Mesodermal cell (in vitro differentiated cells): ENCODE measurements around the gene INPP4B.
A peak's percentile ranks its signal among the peaks of the same experiment; 100 is the strongest.
"Not testable (repeated sequence)": the region's sequence is repeated elsewhere in the genome, so short reads cannot be mapped to it uniquely, and the experiment has no call there.

Experiments used
- H3K27ac ChIP-seq: 2 replicates; pipeline ENCODE4 v1.7.0; 2013; ENCODE audit warnings: mild to moderate bottlenecking, low read depth, low read length, moderate library complexity; ENCODE audit not compliant: severe bottlenecking
- H3K36me3 ChIP-seq: 2 replicates; pipeline ENCODE4 v1.7.1; 2013; ENCODE audit warnings: mild to moderate bottlenecking, low read length, moderate library complexity; ENCODE audit not compliant: control insufficient read depth, insufficient read depth
- H3K4me1 ChIP-seq: one replicate; pipeline ENCODE4 v1.7.1; 2013; ENCODE audit warnings: mild to moderate bottlenecking, low read length; ENCODE audit not compliant: insufficient read depth, control insufficient read depth, poor library complexity, severe bottlenecking
- H3K4me3 ChIP-seq: 2 replicates; pipeline ENCODE4 v1.7.0; 2013; ENCODE audit warnings: low read length, control low read depth, mild to moderate bottlenecking; ENCODE audit not compliant: insufficient read depth, poor library complexity, severe bottlenecking; ENCODE audit errors: extremely low read depth
- H3K9me3 ChIP-seq: 2 replicates; pipeline ENCODE4 v1.7.1; 2013; ENCODE audit warnings: mild to moderate bottlenecking, low read length, moderate library complexity; ENCODE audit not compliant: control insufficient read depth
- WGBS, 2 experiments: methylation state at CpG; one replicate each; pipeline ENCODE4 v1.1.5; 2013; ENCODE audit warnings: missing lambda C conversion rate in 2 of 2; ENCODE audit not compliant: insufficient coverage in 2 of 2; 5-methylcytosine and 5-hydroxymethylcytosine counted together

The INPP4B gene

GRCh38 chr4:142404191-142404611, 441.9 kb downstream of the INPP4B start:
- H3K4me1 ChIP-seq: peaks cover 41% of the 10 kb centered on the region
- no peaks in the 10 kb centered on the region for H3K36me3 ChIP-seq
- H3K27ac ChIP-seq: no peak overlapping the region
- H3K4me3 ChIP-seq: peak overlapping the region; percentile 26
- WGBS, 2 experiments: 100% methylated on average over 1 of the region's 3 CpGs; no CpG with 5 or more reads in 1 of the 2 experiments
- no peaks in the 10 kb centered on the region for H3K9me3 ChIP-seq

- no peaks in the 10 kb centered on the region for H3K36me3 ChIP-seq
- H3K4me3 ChIP-seq: no peak overlapping the region
- 50 to 79% methylated on average over 1 to 2 of the region's 2 CpGs for WGBS, 2 experiments
- no peaks in the 10 kb centered on the region for H3K9me3 ChIP-seq
- H3K27ac ChIP-seq: peak overlapping the region; percentile 78
- peaks cover 39% of the 10 kb centered on the region for H3K4me1 ChIP-seq
Observed at GRCh38 chr4:142402900-142403299, 443.2 kb downstream of the INPP4B start.

GRCh38 chr4:142402156-142402555, 443.9 kb downstream of the INPP4B start:
- Histone ChIP-seq H3K36me3 (no peaks in the 10 kb centered on the region), H3K4me3 (no peak overlapping the region), H3K27ac (peak overlapping the region; percentile 78), H3K4me1 (peaks cover 32% of the 10 kb centered on the region), H3K9me3 (no peaks in the 10 kb centered on the region)
- no CpG with 5 or more reads among the region's 2 CpGs for WGBS, 2 experiments

DNA sequence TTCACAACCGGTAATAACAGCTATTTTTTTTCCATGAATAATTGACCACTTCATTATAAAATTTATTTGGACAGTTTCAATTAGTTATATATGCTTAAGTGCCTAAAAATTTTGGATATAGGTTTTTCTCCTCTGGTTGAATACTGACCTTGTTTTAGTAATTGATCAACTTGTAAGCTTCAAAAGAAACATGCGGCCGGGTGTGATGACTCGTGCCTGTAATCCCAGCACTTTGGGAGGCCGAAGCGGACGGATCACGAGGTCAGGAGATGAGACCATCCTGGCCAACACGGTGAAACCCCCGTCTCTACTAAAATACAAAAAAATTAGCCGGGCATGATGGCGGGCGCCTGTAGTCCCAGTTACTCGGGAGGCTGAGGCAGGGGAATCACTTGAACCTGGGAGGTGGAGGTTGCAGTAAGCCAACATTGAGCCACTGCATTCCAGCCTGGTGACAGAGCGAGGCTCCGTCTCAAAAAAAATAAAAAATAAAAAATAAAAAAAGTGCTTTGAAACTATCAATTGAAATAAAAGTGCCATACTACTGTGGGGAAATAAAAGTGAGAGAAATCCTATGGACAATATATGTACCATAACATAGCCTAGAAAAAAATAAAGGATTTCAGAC, 448.6 kb downstream of the INPP4B start:
- 85 to 92% methylated on average over 10 to 13 of the region's 16 CpGs for WGBS, 2 experiments
- not testable (repeated sequence) for H3K4me3 ChIP-seq, H3K9me3 ChIP-seq, H3K4me1 ChIP-seq, H3K27ac ChIP-seq, H3K36me3 ChIP-seq

GRCh38 chr4:142396279-142396678, 449.8 kb downstream of the INPP4B start:
- no CpG with 5 or more reads among the region's 1 CpG for WGBS, 2 experiments
- H3K9me3 ChIP-seq: no peaks in the 10 kb centered on the region
- no peaks in the 10 kb centered on the region for H3K4me1 ChIP-seq
- H3K27ac ChIP-seq: no peak overlapping the region
- H3K4me3 ChIP-seq: no peak overlapping the region
- no peaks in the 10 kb centered on the region for H3K36me3 ChIP-seq

GRCh38 chr4:142393127-142393526, 453.0 kb downstream of the INPP4B start:
- H3K36me3 ChIP-seq: no peaks in the 10 kb centered on the region
- H3K4me1 ChIP-seq: no peaks in the 10 kb centered on the region
- H3K4me3 ChIP-seq: no peak overlapping the region
- no peaks in the 10 kb centered on the region for H3K9me3 ChIP-seq
- no peak overlapping the region for H3K27ac ChIP-seq
- WGBS, 2 experiments: 57 to 94% methylated on average over 1 to 2 of the region's 4 CpGs

GRCh38 chr4:142386856-142387255, 459.2 kb downstream of the INPP4B start:
- WGBS, 2 experiments: 90 to 96% methylated on average over 4 to 5 of the region's 6 CpGs
- no peaks in the 10 kb centered on the region for H3K4me1 ChIP-seq
- H3K27ac ChIP-seq: no peak overlapping the region
- H3K9me3 ChIP-seq: no peaks in the 10 kb centered on the region
- H3K4me3 ChIP-seq: no peak overlapping the region
- no peaks in the 10 kb centered on the region for H3K36me3 ChIP-seq

DNA sequence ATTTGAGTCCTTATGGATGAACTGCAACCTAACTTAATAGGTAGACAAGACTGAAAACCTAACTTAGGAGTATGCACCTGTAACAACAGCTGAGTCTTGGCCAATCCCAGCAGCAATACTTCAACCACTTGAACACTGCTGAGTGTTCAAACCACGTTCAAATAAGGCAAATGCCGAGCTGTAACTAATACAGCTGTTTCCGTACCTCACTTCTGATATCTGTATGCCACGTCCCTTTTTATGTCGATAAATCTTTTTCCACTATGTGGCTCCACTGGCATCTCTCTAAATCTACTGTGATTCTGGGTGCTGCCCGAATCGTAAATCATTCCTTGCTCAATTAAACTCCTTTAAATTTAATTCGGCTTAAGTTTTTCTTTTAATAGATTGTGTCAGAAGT, 459.7 kb downstream of the INPP4B start:
- Histone ChIP-seq H3K36me3 (no peaks in the 10 kb centered on the region), H3K4me1 (no peaks in the 10 kb centered on the region), H3K27ac (no peak overlapping the region), H3K9me3 (no peaks in the 10 kb centered on the region), H3K4me3 (no peak overlapping the region)
- WGBS, 2 experiments: 90 to 93% methylated on average over 5 of the region's 8 CpGs

DNA sequence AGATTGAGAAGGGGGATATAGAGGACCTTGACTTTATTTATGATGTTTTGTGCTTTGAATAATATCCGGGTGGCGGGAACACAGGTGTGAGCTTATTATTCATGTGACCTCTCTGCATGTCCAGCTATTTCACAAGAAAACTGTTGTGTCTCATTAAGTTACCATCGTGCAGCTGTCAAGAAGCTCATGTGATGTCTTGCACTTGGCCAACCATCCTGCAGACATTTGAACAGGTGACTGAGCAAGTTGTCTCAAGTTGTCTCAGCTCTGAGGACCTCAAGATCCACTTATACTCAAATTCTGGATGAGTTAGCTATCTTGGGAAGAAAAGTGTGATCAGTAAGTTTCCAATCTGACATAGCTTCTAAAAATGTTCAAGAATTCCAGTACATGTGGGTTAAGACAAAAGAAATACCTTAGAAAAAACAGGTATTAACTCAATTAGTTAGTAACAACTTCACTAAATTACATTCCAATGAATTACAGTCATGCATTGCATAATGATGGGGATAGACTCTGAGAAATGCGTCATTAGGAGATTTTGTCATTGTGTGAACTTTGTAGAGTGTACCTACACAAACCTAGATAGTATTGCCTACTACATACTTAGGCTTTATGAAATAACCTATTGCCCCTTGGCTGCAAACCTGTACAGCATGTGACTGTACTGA, 462.2 kb downstream of the INPP4B start:
- no peaks in the 10 kb centered on the region for H3K9me3 ChIP-seq
- no peaks in the 10 kb centered on the region for H3K36me3 ChIP-seq
- H3K4me3 ChIP-seq: no peak overlapping the region
- peaks cover 12% of the 10 kb centered on the region for H3K4me1 ChIP-seq
- WGBS, 2 experiments: 88 to 96% methylated on average over 3 of the region's 4 CpGs
- H3K27ac ChIP-seq: no peak overlapping the region

DNA sequence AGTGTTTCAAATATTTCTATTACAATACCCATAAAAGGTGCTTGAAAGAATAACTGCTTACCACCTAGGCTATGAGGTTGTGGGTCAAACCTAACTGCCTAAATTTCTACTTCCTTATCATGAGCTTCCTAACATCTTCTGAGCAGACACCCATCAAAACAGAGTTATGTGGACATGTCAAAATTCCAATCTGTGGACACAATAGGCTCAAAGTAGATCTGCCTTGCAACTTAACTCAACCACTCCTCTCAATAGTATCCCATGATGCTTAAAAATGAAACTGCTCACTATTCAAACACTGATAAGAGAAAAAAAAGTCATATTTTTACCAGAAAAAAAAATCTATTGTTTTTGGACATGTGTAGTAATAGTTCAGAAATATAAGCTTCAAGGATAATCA, 462.7 kb downstream of the INPP4B start:
- H3K36me3 ChIP-seq: no peaks in the 10 kb centered on the region
- peaks cover 16% of the 10 kb centered on the region for H3K4me1 ChIP-seq
- no peak overlapping the region for H3K27ac ChIP-seq
- no peak overlapping the region for H3K4me3 ChIP-seq
- H3K9me3 ChIP-seq: no peaks in the 10 kb centered on the region

GRCh38 chr4:142380052-142380602, 466.0 kb downstream of the INPP4B start:
- WGBS, 2 experiments: 72% methylated on average over 4 of the region's 5 CpGs
- peaks cover 30% of the 10 kb centered on the region for H3K4me1 ChIP-seq
- peak overlapping the region; percentile 94 for H3K27ac ChIP-seq
- H3K36me3 ChIP-seq: no peaks in the 10 kb centered on the region
- no peak overlapping the region for H3K4me3 ChIP-seq
- H3K9me3 ChIP-seq: no peaks in the 10 kb centered on the region
